SK-N-SH (cell line): Measurements from ENCODE around the gene LETM1. TPM values are rescaled to one million over a fixed set of nuclear protein-coding genes. Genes with fewer than 3 reads are reported as not detected.

Experiments
- CTCF ChIA-PET: fragments of 300-600, 350-600 bp; formaldehyde crosslinking; extraction: SDS; loops from one replicate; lab custom pipeline; 2021; lab: Yijun Ruan, JAX
- POLR2A ChIA-PET: fragments of 350-600 bp; sonication (Branson Sonifier 250); formaldehyde crosslinking; extraction: SDS; loops from one replicate; lab custom pipeline; 2020; ENCODE audit warnings: antibody characterized with exemption, inconsistent platforms; lab: Yijun Ruan, JAX
- DNase-seq: peaks from one replicate; pipeline ENCODE4 v3.0.0; 2012
- H2AFZ ChIP-seq: fragments of 200-600 bp; sonication (generic); 2 replicates; pipeline ENCODE4 v1.8.1; 2016; ENCODE audit warnings: antibody characterized with exemption, mild to moderate bottlenecking, low read depth
- H3F3A ChIP-seq: fragments of 200-600 bp; sonication (generic); replicated peaks from 2 replicates; pipeline ENCODE3; 2016; ENCODE audit warnings: antibody characterized with exemption, mild to moderate bottlenecking; ENCODE audit not compliant: insufficient read depth
- H3K27ac ChIP-seq, 2 experiments: fragments of 200-500 bp in 1 of 2; fragments of 200-600 bp in 1 of 2; sonication (Bioruptor generic) in 1 of 2; sonication (generic), shearing (Covaris generic) in 1 of 2; 2 replicates each; pipeline versions ENCODE4 v1.5.1 to v1.6.1; 2014 to 2016; ENCODE audit warnings: low read depth in 2 of 2, inconsistent platforms in 1 of 2, low read length in 1 of 2, mild to moderate bottlenecking in 1 of 2, mixed read lengths in 1 of 2
- H3K27me3 ChIP-seq: fragments of 200-600 bp; sonication (generic), shearing (Covaris generic); 2 replicates; pipeline ENCODE4 v1.6.1; 2016; ENCODE audit warnings: mixed run types; ENCODE audit not compliant: insufficient read depth
- H3K36me3 ChIP-seq, 2 experiments: fragments of 200-500 bp in 1 of 2; fragments of 200-600 bp in 1 of 2; sonication (Bioruptor generic) in 1 of 2; sonication (generic) in 1 of 2; replicated peaks in 1 of 2; 2 replicates each; pipeline versions ENCODE3 to v1.5.1; 2014 to 2016; ENCODE audit warnings: low read length in 1 of 2, mild to moderate bottlenecking in 1 of 2; ENCODE audit not compliant: insufficient read depth in 2 of 2, control insufficient read depth in 1 of 2
- H3K4me1 ChIP-seq, 2 experiments: fragments of 200-500 bp in 1 of 2; fragments of 200-600 bp in 1 of 2; sonication (Bioruptor generic) in 1 of 2; sonication (generic), shearing (Covaris generic) in 1 of 2; 2 replicates each; pipeline versions ENCODE4 v1.5.1 to v1.6.1; 2014 to 2016; ENCODE audit warnings: low read depth in 1 of 2, low read length in 1 of 2, mixed run types in 1 of 2; ENCODE audit not compliant: insufficient read depth in 2 of 2, control insufficient read depth in 1 of 2
- H3K4me2 ChIP-seq: fragments of 200-600 bp; sonication (generic), shearing (Covaris generic); 2 replicates; pipeline ENCODE4 v1.6.1; 2017; ENCODE audit warnings: mixed run types
- H3K4me3 ChIP-seq, 2 experiments: fragments of 200-500 bp in 1 of 2; fragments of 200-600 bp in 1 of 2; sonication (Bioruptor generic) in 1 of 2; sonication (generic), shearing (Covaris generic) in 1 of 2; 2 replicates each; pipeline versions ENCODE4 v1.5.1 to v1.8.1; 2014 to 2016; ENCODE audit warnings: low read depth in 2 of 2, inconsistent platforms in 1 of 2, low read length in 1 of 2, mild to moderate bottlenecking in 1 of 2, mixed read lengths in 1 of 2, moderate library complexity in 1 of 2
- H3K79me2 ChIP-seq: fragments of 200-600 bp; sonication (generic); 2 replicates; pipeline ENCODE4 v1.8.1; 2017; ENCODE audit warnings: mild to moderate bottlenecking; ENCODE audit not compliant: insufficient read depth
- H3K9ac ChIP-seq: fragments of 200-600 bp; sonication (generic); 2 replicates; pipeline ENCODE4 v1.6.1; 2017; ENCODE audit warnings: mixed run types
- H3K9me2 ChIP-seq: fragments of 200-600 bp; sonication (generic); 2 replicates; pipeline ENCODE4 v1.6.1; 2017; ENCODE audit warnings: mixed run types
- H3K9me3 ChIP-seq: fragments of 200-600 bp; sonication (generic); 2 replicates; pipeline ENCODE4 v1.6.1; 2017; ENCODE audit warnings: mixed run types, mild to moderate bottlenecking, moderate library complexity
- H4K20me1 ChIP-seq: fragments of 200-600 bp; sonication (generic); 2 replicates; pipeline ENCODE4 v1.6.1; 2017; ENCODE audit warnings: mild to moderate bottlenecking, mixed run types; ENCODE audit not compliant: insufficient read depth
- CHD2 ChIP-seq: fragments of 150-350 bp; IDR thresholded peaks from 2 replicates; pipeline ENCODE4 v1.6.1; 2018; ENCODE audit warnings: low read length; ENCODE audit not compliant: partially characterized antibody
- FOSL2 ChIP-seq: IDR thresholded peaks from 2 replicates; pipeline ENCODE4 v1.4.0; 2012; ENCODE audit warnings: low read depth, mild to moderate bottlenecking, moderate library complexity, borderline replicate concordance
- FOXM1 ChIP-seq: IDR thresholded peaks from 2 replicates; pipeline ENCODE4 v1.4.0; 2012; ENCODE audit warnings: low read depth, mild to moderate bottlenecking
- IRF3 ChIP-seq: fragments of 150-350 bp; IDR thresholded peaks from 2 replicates; pipeline ENCODE4 v1.6.1; 2016; ENCODE audit warnings: mild to moderate bottlenecking, low read depth, low read length
- MAX ChIP-seq: IDR thresholded peaks from 2 replicates; pipeline ENCODE4 v1.4.0; 2012; ENCODE audit warnings: low read depth
- NFIC ChIP-seq: IDR thresholded peaks from 2 replicates; pipeline ENCODE4 v1.4.0; 2012; ENCODE audit warnings: borderline replicate concordance
- RCOR1 ChIP-seq: fragments of 150-350 bp; IDR thresholded peaks from 2 replicates; pipeline ENCODE4 v1.6.1; 2017; ENCODE audit warnings: antibody characterized with exemption, low read length
- RXRA ChIP-seq: IDR thresholded peaks from 2 replicates; pipeline ENCODE4 v1.4.0; 2012; ENCODE audit warnings: low read depth, mild to moderate bottlenecking, borderline replicate concordance
- TAF1 ChIP-seq: IDR thresholded peaks from 2 replicates; pipeline ENCODE4 v1.6.1; 2012; ENCODE audit warnings: low read depth, mild to moderate bottlenecking, low read length, moderate library complexity, borderline replicate concordance
- TCF12 ChIP-seq: IDR thresholded peaks from 2 replicates; pipeline ENCODE4 v1.4.0; 2012
- USF2 ChIP-seq: fragments of 150-350 bp; IDR thresholded peaks from 2 replicates; pipeline ENCODE4 v1.6.1; 2017; ENCODE audit warnings: antibody characterized with exemption, low read length, low read depth, borderline replicate concordance
- whole genome bisulfite sequencing: methylation state at CpG from one replicate; pipeline ENCODE4 v1.1.6; 2017; ENCODE audit warnings: low lambda C conversion rate; 5-methylcytosine and 5-hydroxymethylcytosine counted together
- polyA plus RNA-seq, 3 experiments: library from polyadenylated mRNA; depleted of rRNA; stranded (reverse); fragments of >200 nt; gene quantifications; 2 replicates each; pipeline ENCODE4 v1.2.3, GENCODE V29; 2012

The LETM1 gene
- polyA plus RNA-seq, 1 of the 3 experiments (the other 2 are of a cell fraction) = 25.8 TPM

GRCh38 chr4:1783970-1784369 lies 72.0 kb downstream of the LETM1 start (continued):
- TF ChIP-seq USF2 (no peak), RCOR1 (no peak), RXRA (no peak), NFIC (no peak), FOXM1 (no peak)

- no peak for TF ChIP-seq FOSL2
- TF ChIP-seq IRF3 = no peak
- TF ChIP-seq TAF1 = no peak
- no peak for TF ChIP-seq RXRA
- no peak overlapping the region for H3K9ac ChIP-seq
- ChIA-PET CTCF (interaction anchor here (2.7 to 5.0 kb wide), 4 partner anchors 11 to 35 kb away, joined by 14 to 29 read pairs (median 22); partner anchors contain the start of gene FGFR3), POLR2A (no interaction called here)
- no peaks in the 10 kb centered on the region for H3K79me2 ChIP-seq
- no peak overlapping the region for H3K4me3 ChIP-seq
- H3F3A ChIP-seq = no peaks in the 10 kb centered on the region
- DNase-seq = no peak
- H2AFZ ChIP-seq = no peak overlapping the region
- no peak overlapping the region for H3K4me2 ChIP-seq
- 55% methylated on average over 6 of the region's 10 CpGs for WGBS
- no peaks in the 10 kb centered on the region for H3K36me3 ChIP-seq
- H3K27ac ChIP-seq = no peak overlapping the region
- H4K20me1 ChIP-seq = no peaks in the 10 kb centered on the region
- H3K4me1 ChIP-seq = peaks cover 0 to 17% of the 10 kb centered on the region in 2 experiments; a peak in 1 of 4 replicates
- no peaks in the 10 kb centered on the region for H3K9me3 ChIP-seq
- no peaks in the 10 kb centered on the region for H3K27me3 ChIP-seq
- H3K9me2 ChIP-seq = no peaks in the 10 kb centered on the region
These were observed 72.9 kb downstream of the LETM1 start for GRCh38 chr4:1783015-1783414.

- ChIA-PET CTCF (interaction anchor here (1.2 to 1.7 kb wide), 5 partner anchors 13 to 119 kb away, joined by 3 to 7 read pairs (median 4); no protein-coding TSS in a partner anchor), POLR2A (no interaction called here)
- no peaks in the 10 kb centered on the region for H4K20me1 ChIP-seq
- DNase-seq = no peak
- H2AFZ ChIP-seq = no peak overlapping the region
- H3K9me2 ChIP-seq = no peaks in the 10 kb centered on the region
- H3K4me2 ChIP-seq = no peak overlapping the region
- TF ChIP-seq TCF12 (no peak), CHD2 (no peak), MAX (no peak)
- H3K4me1 ChIP-seq = peaks cover 0 to 26% of the 10 kb centered on the region in 2 experiments; a peak in 1 of 4 replicates
- H3K9ac ChIP-seq = no peak overlapping the region
- H3K79me2 ChIP-seq = no peaks in the 10 kb centered on the region
- H3K36me3 ChIP-seq = no peaks in the 10 kb centered on the region
- H3F3A ChIP-seq = no peaks in the 10 kb centered on the region
- H3K4me3 ChIP-seq = no peak overlapping the region
- H3K9me3 ChIP-seq = no peaks in the 10 kb centered on the region
- H3K27ac ChIP-seq = no peak overlapping the region
- no peaks in the 10 kb centered on the region for H3K27me3 ChIP-seq
- 78% methylated on average over 14 of the region's 14 CpGs for WGBS
These were observed 75.5 kb downstream of the LETM1 start for GRCh38 chr4:1780435-1780834.
